Suprapubic skin (tissue), 4 donors: Measurements from ENCODE around the gene POMT2. TPM values are rescaled to one million over a fixed set of nuclear protein-coding genes. Genes with fewer than 3 reads are reported as not detected.
"Not testable (repeated sequence)": the region's sequence is repeated elsewhere in the genome, so short reads cannot be mapped to it uniquely, and the experiment has no call there.

Experiments
- DNase-seq, 2 donors: peaks; one replicate each; pipeline ENCODE4 v3.0.0-alpha.2; 2019; ENCODE audit warnings: low spot score in 2 of 2
- H3K27ac ChIP-seq: fragments of 200-600 bp; sonication (generic); one replicate; pipeline ENCODE4 v1.5.1; 2019
- H3K27me3 ChIP-seq: fragments of 200-600 bp; sonication (generic); one replicate; pipeline ENCODE4 v1.5.1; 2019
- H3K36me3 ChIP-seq: fragments of 200-600 bp; sonication (generic); one replicate; pipeline ENCODE4 v1.5.1; 2019
- H3K4me1 ChIP-seq: fragments of 200-600 bp; sonication (generic); one replicate; pipeline ENCODE4 v1.5.1; 2019
- H3K4me3 ChIP-seq: fragments of 200-600 bp; sonication (generic); one replicate; pipeline ENCODE4 v1.5.1; 2019; ENCODE audit warnings: mild to moderate bottlenecking
- H3K9me3 ChIP-seq: fragments of 200-600 bp; sonication (generic); one replicate; pipeline ENCODE4 v1.5.1; 2019
- EP300 ChIP-seq: sonication (generic); formaldehyde crosslinking; IDR thresholded peaks from one replicate; pipeline ENCODE4 v1.6.1; 2017; ENCODE audit warnings: antibody characterized with exemption
- POLR2A ChIP-seq, 2 donors: fragments of 450-650 bp; IDR thresholded peaks; one replicate each; pipeline ENCODE4 v1.6.1; 2017; ENCODE audit warnings: antibody characterized with exemption in 2 of 2, mild to moderate bottlenecking in 2 of 2, moderate library complexity in 2 of 2
- POLR2AphosphoS5 ChIP-seq, 3 donors: sonication (generic); formaldehyde crosslinking; IDR thresholded peaks; one replicate each; pipeline ENCODE4 v1.6.1; 2017; ENCODE audit warnings: antibody characterized with exemption in 3 of 3
- WGBS: methylation state at CpG from one replicate; pipeline ENCODE4 v1.1.5; 2018; 5-methylcytosine and 5-hydroxymethylcytosine counted together
- total RNA-seq, 4 donors: library from RNA; depleted of rRNA; stranded (reverse); fragments of >200 nt; gene quantifications; one replicate each; pipeline ENCODE4 v1.1.0, GENCODE V29; 2016
- TF ChIP-seq, protein P1 (sequence below), 2 donors: fragments of 200-600 bp in 1 of 2; fragments of 450-650 bp in 1 of 2; sonication (generic) in 1 of 2; IDR thresholded peaks; one replicate each; pipeline ENCODE4 v1.5.1; 2016 to 2019; ENCODE audit warnings: antibody characterized with exemption in 2 of 2, mild to moderate bottlenecking in 1 of 2, moderate library complexity in 1 of 2

POMT2 gene
- total RNA-seq, 4 donors from 2014 or later = 16.3 to 72.0 (median 19.4) TPM

DNA sequence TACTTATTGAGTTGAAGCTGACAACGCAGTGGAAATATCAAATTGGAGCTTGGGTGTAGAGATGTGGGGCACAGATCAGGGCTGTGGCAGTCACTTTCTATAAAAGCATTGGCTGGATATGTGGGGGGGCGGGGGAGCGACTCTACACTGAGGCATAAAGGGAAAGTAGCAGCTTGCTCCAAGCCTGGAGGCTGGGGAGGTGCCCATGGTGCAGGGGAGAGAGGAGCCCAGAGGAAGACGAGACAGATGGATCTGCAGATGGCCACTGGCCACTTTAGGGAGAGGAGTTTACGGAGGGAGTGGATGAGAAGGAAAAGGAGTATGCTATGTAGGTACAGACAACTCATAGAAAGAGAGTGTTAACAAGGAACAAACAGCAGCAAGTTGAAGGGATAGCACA, 36.2 kb downstream of the POMT2 start:
- no peaks in the 10 kb centered on the region for H3K4me1 ChIP-seq
- peaks cover 79% of the 10 kb centered on the region for H3K36me3 ChIP-seq
- DNase-seq = no peak
- no peak overlapping the region for H3K27ac ChIP-seq
- no peaks in the 10 kb centered on the region for H3K27me3 ChIP-seq
- TF ChIP-seq POLR2A (IDR thresholded peaks at IDR 0.05) = no peak
- no peak for TF ChIP-seq EP300
- TF ChIP-seq POLR2AphosphoS5 (IDR thresholded peaks at IDR 0.05) = no peak
- H3K4me3 ChIP-seq = no peak overlapping the region
- 87% methylated on average over 5 of the region's 5 CpGs for WGBS
- no peaks in the 10 kb centered on the region for H3K9me3 ChIP-seq

DNA sequence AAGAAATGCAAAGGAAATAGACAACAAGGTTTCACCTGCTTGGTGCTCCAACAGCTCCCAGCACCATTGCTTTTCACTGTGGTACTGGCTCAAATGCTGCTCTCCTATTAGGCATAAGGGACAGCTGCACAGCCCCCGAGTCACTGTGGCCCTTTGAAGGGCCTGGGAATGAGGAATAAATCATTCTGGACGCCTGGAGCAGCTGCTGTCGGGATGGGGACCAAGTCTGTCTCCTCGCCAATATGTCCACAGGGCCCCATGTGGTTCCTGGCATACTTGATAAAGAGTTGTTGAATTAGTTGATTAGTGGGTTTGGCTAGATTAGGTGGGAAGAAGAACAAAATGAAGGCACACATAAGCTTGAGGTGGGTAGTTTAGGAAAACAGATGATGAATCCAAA, 36.6 kb downstream of the POMT2 start:
- no peaks in the 10 kb centered on the region for H3K4me1 ChIP-seq
- H3K4me3 ChIP-seq = no peak overlapping the region
- no peak for DNase-seq
- peaks cover 83% of the 10 kb centered on the region for H3K36me3 ChIP-seq
- WGBS = 82% methylated on average over 4 of the region's 4 CpGs
- H3K9me3 ChIP-seq = no peaks in the 10 kb centered on the region
- TF ChIP-seq EP300 = no peak
- no peak for TF ChIP-seq POLR2A (IDR thresholded peaks at IDR 0.05)
- TF ChIP-seq, protein P1, sequence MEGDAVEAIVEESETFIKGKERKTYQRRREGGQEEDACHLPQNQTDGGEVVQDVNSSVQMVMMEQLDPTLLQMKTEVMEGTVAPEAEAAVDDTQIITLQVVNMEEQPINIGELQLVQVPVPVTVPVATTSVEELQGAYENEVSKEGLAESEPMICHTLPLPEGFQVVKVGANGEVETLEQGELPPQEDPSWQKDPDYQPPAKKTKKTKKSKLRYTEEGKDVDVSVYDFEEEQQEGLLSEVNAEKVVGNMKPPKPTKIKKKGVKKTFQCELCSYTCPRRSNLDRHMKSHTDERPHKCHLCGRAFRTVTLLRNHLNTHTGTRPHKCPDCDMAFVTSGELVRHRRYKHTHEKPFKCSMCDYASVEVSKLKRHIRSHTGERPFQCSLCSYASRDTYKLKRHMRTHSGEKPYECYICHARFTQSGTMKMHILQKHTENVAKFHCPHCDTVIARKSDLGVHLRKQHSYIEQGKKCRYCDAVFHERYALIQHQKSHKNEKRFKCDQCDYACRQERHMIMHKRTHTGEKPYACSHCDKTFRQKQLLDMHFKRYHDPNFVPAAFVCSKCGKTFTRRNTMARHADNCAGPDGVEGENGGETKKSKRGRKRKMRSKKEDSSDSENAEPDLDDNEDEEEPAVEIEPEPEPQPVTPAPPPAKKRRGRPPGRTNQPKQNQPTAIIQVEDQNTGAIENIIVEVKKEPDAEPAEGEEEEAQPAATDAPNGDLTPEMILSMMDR (IDR thresholded peaks at IDR 0.05) = no peak
- no peak for TF ChIP-seq POLR2AphosphoS5 (IDR thresholded peaks at IDR 0.05)
- H3K27me3 ChIP-seq = no peaks in the 10 kb centered on the region
- no peak overlapping the region for H3K27ac ChIP-seq

DNA sequence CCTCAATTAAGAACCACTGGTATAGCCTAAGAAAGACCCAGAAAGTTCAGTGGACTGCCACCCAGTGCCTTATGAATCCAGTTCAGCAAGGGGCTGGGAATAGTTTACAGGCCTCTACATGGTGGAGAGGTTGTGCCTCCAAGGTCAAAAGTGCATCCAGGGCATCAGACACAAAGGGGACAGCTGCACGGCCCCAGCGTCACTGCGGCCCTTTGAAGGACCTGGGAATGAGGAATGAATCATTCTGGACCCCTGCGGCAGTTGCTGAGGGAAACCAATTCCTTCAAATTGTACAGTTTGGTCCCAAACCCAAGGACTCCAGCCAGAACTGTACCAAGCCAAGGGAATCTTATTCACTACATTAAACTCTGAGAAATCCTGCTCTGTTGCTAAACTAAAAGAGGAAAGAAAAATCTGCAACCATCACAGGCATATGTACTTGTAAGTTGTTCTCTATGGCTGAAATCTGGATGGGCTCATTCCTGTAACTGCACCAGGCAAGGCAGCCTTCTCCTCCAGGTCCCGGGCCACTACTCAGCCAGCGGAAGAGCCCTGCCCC, 38.8 kb downstream of the POMT2 start:
- H3K9me3 ChIP-seq = no peaks in the 10 kb centered on the region
- no peak overlapping the region for H3K4me3 ChIP-seq
- TF ChIP-seq, protein P1 (IDR thresholded peaks at IDR 0.05) = no peak
- TF ChIP-seq POLR2A (IDR thresholded peaks at IDR 0.05) (no peak), EP300 (no peak), POLR2AphosphoS5 (IDR thresholded peaks at IDR 0.05) (no peak)
- DNase-seq = no peak
- no peaks in the 10 kb centered on the region for H3K4me1 ChIP-seq
- peaks cover 89% of the 10 kb centered on the region for H3K36me3 ChIP-seq
- WGBS = 83% methylated on average over 6 of the region's 6 CpGs
- no peaks in the 10 kb centered on the region for H3K27me3 ChIP-seq
- no peak overlapping the region for H3K27ac ChIP-seq

DNA sequence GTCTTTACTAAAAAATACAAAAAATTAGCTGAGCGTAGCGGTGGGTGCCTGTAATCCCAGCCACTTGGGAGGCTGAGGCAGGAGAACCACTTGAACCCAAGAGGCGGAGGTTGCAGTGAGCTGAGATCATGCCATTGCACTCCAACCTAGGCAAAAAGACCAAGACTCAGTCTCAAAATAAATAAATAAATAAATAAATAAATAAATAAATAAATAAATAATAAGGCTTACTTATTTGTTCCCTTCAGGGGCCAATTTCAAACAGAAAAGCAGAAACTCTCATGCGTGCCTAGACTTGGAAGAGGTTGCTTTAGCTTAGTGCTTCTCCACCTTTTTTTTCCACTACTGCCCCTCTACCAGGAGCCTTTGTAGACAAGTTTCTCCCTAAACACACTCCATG, 39.8 kb downstream of the POMT2 start:
- WGBS = 95% methylated on average over 4 of the region's 4 CpGs

DNA sequence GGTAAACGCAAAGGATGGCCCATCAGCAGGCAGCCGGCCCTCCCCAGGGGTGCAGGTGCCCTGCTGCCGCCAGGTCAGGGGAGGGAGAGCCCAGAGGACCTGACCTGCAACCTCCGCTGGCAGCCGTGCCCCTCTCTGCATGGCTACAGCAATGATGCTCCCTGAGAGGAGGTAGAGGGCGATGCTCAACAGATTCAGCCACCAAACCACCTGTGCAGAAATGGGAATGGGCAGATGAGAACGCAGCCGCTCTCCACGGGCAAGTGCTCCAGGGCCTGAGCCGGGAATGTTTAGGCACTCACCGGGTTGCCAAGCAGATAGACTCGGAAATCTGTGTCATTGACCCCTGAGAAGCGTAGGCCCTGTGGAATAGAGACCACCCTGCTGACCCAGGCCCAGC, 41.0 kb downstream of the POMT2 start:
- Histone ChIP-seq H3K36me3 (peaks cover 74% of the 10 kb centered on the region), H3K27me3 (no peaks in the 10 kb centered on the region), H3K27ac (no peak overlapping the region), H3K4me3 (no peak overlapping the region), H3K4me1 (no peaks in the 10 kb centered on the region), H3K9me3 (no peaks in the 10 kb centered on the region)
- 89% methylated on average over 10 of the region's 13 CpGs for WGBS
- DNase-seq = no peak
- TF ChIP-seq EP300 (no peak), POLR2A (IDR thresholded peaks at IDR 0.05) (no peak), POLR2AphosphoS5 (IDR thresholded peaks at IDR 0.05) (no peak)
- TF ChIP-seq, protein P1 (IDR thresholded peaks at IDR 0.05) = no peak

More for the DNA sequence above, 39.8 kb downstream of the POMT2 start:
- H3K9me3 ChIP-seq, DNase-seq, H3K4me1 ChIP-seq, H3K4me3 ChIP-seq, H3K27ac ChIP-seq, H3K27me3 ChIP-seq: not testable (repeated sequence)
- peaks cover 86% of the 10 kb centered on the region for H3K36me3 ChIP-seq

DNA sequence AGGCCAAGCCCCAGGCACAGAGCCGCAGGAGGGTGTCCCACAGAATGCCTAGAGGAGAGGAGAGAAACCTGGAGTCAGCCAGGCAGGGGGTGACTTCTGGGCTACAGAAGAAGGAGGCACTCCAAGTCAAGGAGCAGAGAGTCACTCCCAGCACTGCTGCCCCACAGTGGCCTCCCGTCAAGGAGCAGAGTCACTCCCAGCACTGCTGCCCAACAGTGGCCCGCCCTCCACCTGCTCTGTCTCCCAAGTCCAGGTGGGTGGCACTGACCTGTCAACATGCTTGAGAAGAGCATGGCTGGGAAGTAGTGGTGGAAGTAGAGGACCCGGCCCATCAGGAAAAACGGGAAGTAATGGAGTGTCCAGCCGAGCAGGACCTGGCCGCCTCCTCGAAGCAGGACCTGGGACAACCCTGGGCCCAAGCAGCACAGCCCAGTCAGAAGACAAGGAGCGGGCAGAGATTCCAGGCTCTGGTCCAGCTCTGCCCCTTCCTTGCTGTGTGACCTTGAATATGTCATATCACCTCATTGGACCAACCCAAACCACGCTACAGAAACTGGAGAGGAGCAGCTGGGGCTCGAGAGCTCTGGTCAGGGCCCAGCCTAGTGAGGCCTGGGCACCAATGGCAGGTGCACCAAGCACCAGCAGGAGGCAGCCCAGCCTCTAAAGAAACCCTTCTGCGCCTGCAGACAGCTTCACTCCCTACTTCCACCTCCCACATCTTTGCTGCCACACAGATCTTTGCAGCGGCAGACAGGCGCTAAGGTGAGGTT, 42.0 kb downstream of the POMT2 start:
- no peak overlapping the region for H3K27ac ChIP-seq
- H3K36me3 ChIP-seq = peaks cover 64% of the 10 kb centered on the region
- DNase-seq = no peak
- TF ChIP-seq POLR2A (IDR thresholded peaks at IDR 0.05) (no peak), POLR2AphosphoS5 (IDR thresholded peaks at IDR 0.05) (no peak), EP300 (no peak)
- TF ChIP-seq, protein P1 (IDR thresholded peaks at IDR 0.05) = no peak
- no peak overlapping the region for H3K4me3 ChIP-seq
- H3K27me3 ChIP-seq = no peaks in the 10 kb centered on the region
- H3K4me1 ChIP-seq = no peaks in the 10 kb centered on the region
- no peaks in the 10 kb centered on the region for H3K9me3 ChIP-seq
- WGBS = 93% methylated on average over 13 of the region's 14 CpGs
